Kidney glomerular epithelial cell (primary cell): Measurements from ENCODE around the gene OR4F6.

Experiments
- DNase-seq: peaks from one replicate; lab custom pipeline; 2025; lab: John Stamatoyannopoulos, UW

The OR4F6 gene

GRCh38 chr15:101804941-101805340 is 1.6 kb downstream of the OR4F6 start:
- DNase-seq, result no peak

GRCh38 chr15:101805605-101806345 is 2.5 kb downstream of the OR4F6 start:
- no peak for DNase-seq

- DNase-seq, result peak; percentile 89
Measured at GRCh38 chr15:101807345-101807945, 4.1 kb downstream of the OR4F6 start.

- DNase-seq, result peak; percentile 34
Measured at GRCh38 chr15:101808201-101808600, 4.9 kb downstream of the OR4F6 start.

- no peak for DNase-seq
Measured at GRCh38 chr15:101810456-101810855, 7.1 kb downstream of the OR4F6 start.

GRCh38 chr15:101810876-101811275 is 7.6 kb downstream of the OR4F6 start:
- no peak for DNase-seq

- DNase-seq, result no peak
Measured at GRCh38 chr15:101811902-101812301, 8.6 kb downstream of the OR4F6 start, which contains the start of gene OR4F15. TSS of gene OR4F15 (plus strand) at chr15:101812202. CDS start at chr15:101818187, 5,985 bp downstream.

- peak; percentile 78 for DNase-seq
Measured at GRCh38 chr15:101813803-101814534, 10.7 kb downstream of the OR4F6 start.

GRCh38 chr15:101820781-101821180 is 17.5 kb downstream of the OR4F6 start:
- DNase-seq, result no peak

- peak; percentile 34 for DNase-seq
Measured at GRCh38 chr15:101827257-101827656, 23.9 kb downstream of the OR4F6 start.

- no peak for DNase-seq
Measured at GRCh38 chr15:101828774-101829173, 25.5 kb downstream of the OR4F6 start.

GRCh38 chr15:101841656-101842055 is 38.3 kb downstream of the OR4F6 start:
- no peak for DNase-seq

GRCh38 chr15:101844916-101845315 is 41.6 kb downstream of the OR4F6 start:
- no peak for DNase-seq

GRCh38 chr15:101852356-101852755 is 49.0 kb downstream of the OR4F6 start:
- DNase-seq, result no peak
